ENCODE results near the gene TENM4. TPM values are rescaled to one million over a fixed set of nuclear protein-coding genes. Genes with fewer than 3 reads are reported as not detected.

Gene TENM4
- polyA plus RNA-seq, 1 donor from 2014 or later = 16.8 TPM

DNA sequence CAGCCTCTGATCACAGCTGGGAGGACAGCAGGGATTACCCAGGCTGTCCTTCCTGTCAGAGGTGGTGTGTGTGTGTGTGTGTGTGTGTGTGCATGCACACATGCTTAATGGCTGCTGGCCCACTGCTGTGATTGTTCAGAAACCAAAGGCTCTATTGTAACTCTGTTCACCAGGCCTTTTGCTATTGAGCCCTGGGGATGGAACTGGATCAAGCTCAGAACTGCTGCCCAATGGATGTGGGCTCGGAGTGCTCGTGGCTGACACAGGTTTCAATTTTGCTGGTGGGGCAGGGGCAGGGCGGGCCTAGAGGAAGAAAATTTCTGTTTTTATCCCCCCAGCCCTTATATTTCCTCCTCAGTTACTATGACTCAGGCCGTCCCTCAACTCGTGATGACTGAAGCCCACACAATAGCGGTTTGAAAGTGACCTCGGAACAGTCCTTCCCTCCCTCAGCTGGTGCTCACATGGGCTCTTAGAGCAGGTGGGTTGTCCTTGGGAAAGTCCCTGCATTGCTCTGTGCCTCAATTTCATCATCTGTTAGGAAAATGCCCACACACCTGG is 359.3 kb downstream of the TENM4 start:
- no peaks in the 10 kb centered on the region for H3K9me3 ChIP-seq (ENCODE audit: low read length)
- H3K79me2 ChIP-seq (replicated peaks; ENCODE audit: insufficient read depth, low read length) = no peaks in the 10 kb centered on the region
- H3K27ac ChIP-seq (ENCODE audit: low read length) = no peak overlapping the region
- no peak overlapping the region for H3K4me3 ChIP-seq (ENCODE audit: low read length)
- no peak overlapping the region for H3K4me2 ChIP-seq (ENCODE audit: low read length)
- H3K9ac ChIP-seq (ENCODE audit: low read length) = no peak overlapping the region
- no peaks in the 10 kb centered on the region for H3F3A ChIP-seq (ENCODE audit: insufficient read depth, low read length, poor library complexity, severe bottlenecking)
- no peaks in the 10 kb centered on the region for H3K9me2 ChIP-seq (ENCODE audit: insufficient read depth, low read length)
- H3K27me3 ChIP-seq (ENCODE audit: insufficient read depth, low read depth, low read length) = no peaks in the 10 kb centered on the region
- no peaks in the 10 kb centered on the region for H3K36me3 ChIP-seq (ENCODE audit: insufficient read depth, low read length)
- no peaks in the 10 kb centered on the region for H4K20me1 ChIP-seq (ENCODE audit: insufficient read depth)
- no peak overlapping the region for H2AFZ ChIP-seq (ENCODE audit: low read depth, low read length)
- no peak for TF ChIP-seq EZH2 (IDR thresholded peaks at IDR 0.05; ENCODE audit: borderline replicate concordance, insufficient read depth, low read length, poor library complexity, severe bottlenecking)

DNA sequence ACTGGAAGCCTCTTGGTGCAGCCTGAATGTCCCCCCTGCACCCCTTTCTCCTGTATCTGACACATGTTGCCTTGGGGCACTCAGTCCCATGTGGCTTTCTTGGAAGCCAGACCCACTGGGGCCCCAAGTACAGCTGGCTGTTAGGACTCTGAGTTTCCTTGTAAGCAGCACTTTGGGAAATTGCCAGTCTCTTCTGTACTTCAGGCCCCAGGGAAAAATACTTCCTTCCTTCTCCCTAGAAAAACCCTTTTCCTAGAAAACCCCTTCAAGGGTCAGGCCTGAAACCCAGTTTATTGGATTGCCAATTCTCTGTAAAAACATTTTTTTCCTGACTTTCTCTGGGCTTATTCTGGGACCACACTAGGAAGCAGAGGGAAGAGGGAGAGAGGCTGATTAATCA is 360.3 kb downstream of the TENM4 start:
- Histone ChIP-seq H2AFZ (ENCODE audit: low read depth, low read length) (no peak overlapping the region), H3F3A (ENCODE audit: insufficient read depth, low read length, poor library complexity, severe bottlenecking) (no peaks in the 10 kb centered on the region), H3K9me2 (ENCODE audit: insufficient read depth, low read length) (no peaks in the 10 kb centered on the region), H3K9me3 (ENCODE audit: low read length) (no peaks in the 10 kb centered on the region), H3K4me3 (ENCODE audit: low read length) (no peak overlapping the region), H3K36me3 (ENCODE audit: insufficient read depth, low read length) (no peaks in the 10 kb centered on the region), H3K79me2 (replicated peaks; ENCODE audit: insufficient read depth, low read length) (no peaks in the 10 kb centered on the region), H4K20me1 (ENCODE audit: insufficient read depth) (no peaks in the 10 kb centered on the region), H3K4me2 (ENCODE audit: low read length) (no peak overlapping the region), H3K27me3 (ENCODE audit: insufficient read depth, low read depth, low read length) (no peaks in the 10 kb centered on the region), H3K27ac (ENCODE audit: low read length) (no peak overlapping the region), H3K9ac (ENCODE audit: low read length) (no peak overlapping the region)
- TF ChIP-seq EZH2 (IDR thresholded peaks at IDR 0.05; ENCODE audit: borderline replicate concordance, insufficient read depth, low read length, poor library complexity, severe bottlenecking) (no peak), RAD21 (conservative IDR thresholded peaks at IDR 0.05) (no peak), SMC3 (conservative IDR thresholded peaks at IDR 0.05; ENCODE audit: poor library complexity) (no peak), TAF1 (IDR thresholded peaks at IDR 0.05; ENCODE audit: low read depth) (no peak), EP300 (conservative IDR thresholded peaks at IDR 0.05; ENCODE audit: poor library complexity, severe bottlenecking) (no peak), MXI1 (conservative IDR thresholded peaks at IDR 0.05; ENCODE audit: poor library complexity, severe bottlenecking) (no peak), POLR2AphosphoS5 (IDR thresholded peaks at IDR 0.05) (no peak)
- TF ChIP-seq, protein P1, sequence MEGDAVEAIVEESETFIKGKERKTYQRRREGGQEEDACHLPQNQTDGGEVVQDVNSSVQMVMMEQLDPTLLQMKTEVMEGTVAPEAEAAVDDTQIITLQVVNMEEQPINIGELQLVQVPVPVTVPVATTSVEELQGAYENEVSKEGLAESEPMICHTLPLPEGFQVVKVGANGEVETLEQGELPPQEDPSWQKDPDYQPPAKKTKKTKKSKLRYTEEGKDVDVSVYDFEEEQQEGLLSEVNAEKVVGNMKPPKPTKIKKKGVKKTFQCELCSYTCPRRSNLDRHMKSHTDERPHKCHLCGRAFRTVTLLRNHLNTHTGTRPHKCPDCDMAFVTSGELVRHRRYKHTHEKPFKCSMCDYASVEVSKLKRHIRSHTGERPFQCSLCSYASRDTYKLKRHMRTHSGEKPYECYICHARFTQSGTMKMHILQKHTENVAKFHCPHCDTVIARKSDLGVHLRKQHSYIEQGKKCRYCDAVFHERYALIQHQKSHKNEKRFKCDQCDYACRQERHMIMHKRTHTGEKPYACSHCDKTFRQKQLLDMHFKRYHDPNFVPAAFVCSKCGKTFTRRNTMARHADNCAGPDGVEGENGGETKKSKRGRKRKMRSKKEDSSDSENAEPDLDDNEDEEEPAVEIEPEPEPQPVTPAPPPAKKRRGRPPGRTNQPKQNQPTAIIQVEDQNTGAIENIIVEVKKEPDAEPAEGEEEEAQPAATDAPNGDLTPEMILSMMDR (IDR thresholded peaks at IDR 0.05; ENCODE audit: poor library complexity, severe bottlenecking) = no peak
- TF ChIP-seq, protein P2, sequence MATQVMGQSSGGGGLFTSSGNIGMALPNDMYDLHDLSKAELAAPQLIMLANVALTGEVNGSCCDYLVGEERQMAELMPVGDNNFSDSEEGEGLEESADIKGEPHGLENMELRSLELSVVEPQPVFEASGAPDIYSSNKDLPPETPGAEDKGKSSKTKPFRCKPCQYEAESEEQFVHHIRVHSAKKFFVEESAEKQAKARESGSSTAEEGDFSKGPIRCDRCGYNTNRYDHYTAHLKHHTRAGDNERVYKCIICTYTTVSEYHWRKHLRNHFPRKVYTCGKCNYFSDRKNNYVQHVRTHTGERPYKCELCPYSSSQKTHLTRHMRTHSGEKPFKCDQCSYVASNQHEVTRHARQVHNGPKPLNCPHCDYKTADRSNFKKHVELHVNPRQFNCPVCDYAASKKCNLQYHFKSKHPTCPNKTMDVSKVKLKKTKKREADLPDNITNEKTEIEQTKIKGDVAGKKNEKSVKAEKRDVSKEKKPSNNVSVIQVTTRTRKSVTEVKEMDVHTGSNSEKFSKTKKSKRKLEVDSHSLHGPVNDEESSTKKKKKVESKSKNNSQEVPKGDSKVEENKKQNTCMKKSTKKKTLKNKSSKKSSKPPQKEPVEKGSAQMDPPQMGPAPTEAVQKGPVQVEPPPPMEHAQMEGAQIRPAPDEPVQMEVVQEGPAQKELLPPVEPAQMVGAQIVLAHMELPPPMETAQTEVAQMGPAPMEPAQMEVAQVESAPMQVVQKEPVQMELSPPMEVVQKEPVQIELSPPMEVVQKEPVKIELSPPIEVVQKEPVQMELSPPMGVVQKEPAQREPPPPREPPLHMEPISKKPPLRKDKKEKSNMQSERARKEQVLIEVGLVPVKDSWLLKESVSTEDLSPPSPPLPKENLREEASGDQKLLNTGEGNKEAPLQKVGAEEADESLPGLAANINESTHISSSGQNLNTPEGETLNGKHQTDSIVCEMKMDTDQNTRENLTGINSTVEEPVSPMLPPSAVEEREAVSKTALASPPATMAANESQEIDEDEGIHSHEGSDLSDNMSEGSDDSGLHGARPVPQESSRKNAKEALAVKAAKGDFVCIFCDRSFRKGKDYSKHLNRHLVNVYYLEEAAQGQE (IDR thresholded peaks at IDR 0.05; ENCODE audit: borderline replicate concordance) = no peak
